GM19438 (cell line): ENCODE measurements around the gene RHBDF1.
A peak's percentile ranks its signal among the peaks of the same experiment; 100 is the strongest.

Experiments
- ATAC-seq: cut with Tn5 transposase; IDR thresholded peaks from one replicate; pipeline ENCODE4 v1.9.1; 2021; ENCODE audit warnings: low read depth; ENCODE audit not compliant: unreplicated experiment

Gene RHBDF1

GRCh38 chr16:96935-97381, 24.5 kb upstream of the RHBDF1 start:
- ATAC-seq, result no peak

GRCh38 chr16:94918-95265, 22.5 kb upstream of the RHBDF1 start:
- no peak for ATAC-seq

- no peak for ATAC-seq
Observed at GRCh38 chr16:92431-93339, 20.3 kb upstream of the RHBDF1 start.

GRCh38 chr16:91484-91883, 19.1 kb upstream of the RHBDF1 start:
- ATAC-seq, result no peak

GRCh38 chr16:89391-90302, 17.2 kb upstream of the RHBDF1 start:
- no peak for ATAC-seq

GRCh38 chr16:88613-89012, 16.2 kb upstream of the RHBDF1 start:
- no peak for ATAC-seq

GRCh38 chr16:86483-86952, 14.1 kb upstream of the RHBDF1 start:
- no peak for ATAC-seq

GRCh38 chr16:85865-86264, 13.4 kb upstream of the RHBDF1 start:
- no peak for ATAC-seq

GRCh38 chr16:85407-85782, 13.0 kb upstream of the RHBDF1 start:
- no peak for ATAC-seq

- peak; percentile 59 for ATAC-seq
Observed at GRCh38 chr16:84718-85406, 12.4 kb upstream of the RHBDF1 start.

- ATAC-seq, result no peak
Observed at GRCh38 chr16:83781-84615, 11.6 kb upstream of the RHBDF1 start.

GRCh38 chr16:83060-83603, 10.7 kb upstream of the RHBDF1 start:
- ATAC-seq, result no peak

- ATAC-seq, result no peak
Observed at GRCh38 chr16:79151-80054, 7.0 kb upstream of the RHBDF1 start.

- no peak for ATAC-seq
Observed at GRCh38 chr16:78444-79150, 6.2 kb upstream of the RHBDF1 start.

GRCh38 chr16:77807-78443, 5.5 kb upstream of the RHBDF1 start, which contains the start of gene MPG:
Gene MPG, plus strand, starts transcription at chr16:78225. Its CDS starts 85 bp downstream, at chr16:78310.
- peak; percentile 63 for ATAC-seq

- peak; percentile 23 for ATAC-seq
Observed at GRCh38 chr16:77273-77806, 4.9 kb upstream of the RHBDF1 start.
